WTC11 (cell line): Measurements from ENCODE around the gene SEZ6L. TPM values are rescaled to one million over a fixed set of nuclear protein-coding genes. Genes with fewer than 3 reads are reported as not detected.

Experiments used
- ATAC-seq: fragments of 200-7000 bp; cut with Tn5 transposase; 2 replicates; pipeline ENCODE4 v1.10.0; 2021; ENCODE audit warnings: mild to moderate bottlenecking, moderate library complexity
- CTCF ChIA-PET: fragments of 300-600 bp; sonication (Branson Sonifier 250); formaldehyde crosslinking; loops from one replicate; lab custom pipeline; 2021; ENCODE audit warnings: antibody characterized with exemption; lab: Charles Lee
- POLR2A ChIA-PET: fragments of 350-600 bp; sonication (Branson Sonifier 250); formaldehyde crosslinking; loops from one replicate; lab custom pipeline; 2021; ENCODE audit warnings: antibody characterized with exemption; lab: Charles Lee
- DNase-seq: peaks from one replicate; pipeline ENCODE4 v3.0.0; 2021; ENCODE audit warnings: low spot score
- H3K27ac Mint-ChIP-seq: 2 replicates; pipeline ENCODE4 v1.8.0; 2021; ENCODE audit warnings: mixed read lengths
- H3K27me3 Mint-ChIP-seq: 2 replicates; pipeline ENCODE4 v1.8.0; 2021; ENCODE audit warnings: low read depth, mild to moderate bottlenecking, moderate library complexity, mixed read lengths
- H3K36me3 Mint-ChIP-seq: 2 replicates; pipeline ENCODE4 v1.8.0; 2021; ENCODE audit warnings: mixed read lengths
- H3K4me1 Mint-ChIP-seq: 2 replicates; pipeline ENCODE4 v1.8.0; 2022; ENCODE audit warnings: mixed read lengths
- H3K4me3 Mint-ChIP-seq: 2 replicates; pipeline ENCODE4 v1.8.0; 2021; ENCODE audit warnings: mild to moderate bottlenecking, moderate library complexity, mixed read lengths
- H3K9me3 Mint-ChIP-seq: 2 replicates; pipeline ENCODE4 v1.8.0; 2021; ENCODE audit warnings: mixed read lengths
- AFF4 ChIP-seq: sonication (generic); formaldehyde crosslinking; IDR thresholded peaks from 2 replicates; pipeline ENCODE4 v1.8.1; 2023; ENCODE audit warnings: mild to moderate bottlenecking, missing genetic modification reagents, borderline replicate concordance
- E2F4 ChIP-seq: sonication (generic); formaldehyde crosslinking; IDR thresholded peaks from 2 replicates; pipeline ENCODE4 v1.8.1; 2022; ENCODE audit warnings: low read depth, mild to moderate bottlenecking, moderate library complexity, missing genetic modification reagents, borderline replicate concordance
- GABPB1 ChIP-seq: sonication (generic); formaldehyde crosslinking; IDR thresholded peaks from 2 replicates; pipeline ENCODE4 v1.8.1; 2023; ENCODE audit warnings: mild to moderate bottlenecking, missing genetic modification reagents
- IRF1 ChIP-seq: sonication (generic); formaldehyde crosslinking; IDR thresholded peaks from 2 replicates; pipeline ENCODE4 v1.8.0; 2023; ENCODE audit warnings: missing genetic modification reagents
- JAZF1 ChIP-seq: fragments of 250-450 bp; sonication (Bioruptor Pico); IDR thresholded peaks from 2 replicates; pipeline ENCODE4 v1.9.0; 2021; ENCODE audit warnings: moderate library complexity, mild to moderate bottlenecking, inconsistent platforms
- MAX ChIP-seq: sonication (generic); formaldehyde crosslinking; IDR thresholded peaks from 2 replicates; pipeline ENCODE4 v1.8.0; 2022; ENCODE audit warnings: mild to moderate bottlenecking, missing genetic modification reagents
- MXD4 ChIP-seq: fragments of 250-450 bp; sonication (Bioruptor Pico); IDR thresholded peaks from 2 replicates; pipeline ENCODE4 v1.8.0; 2021; ENCODE audit warnings: mild to moderate bottlenecking, moderate library complexity, borderline replicate concordance
- PREB ChIP-seq: sonication (generic); formaldehyde crosslinking; IDR thresholded peaks from 2 replicates; pipeline ENCODE4 v1.8.1; 2022; ENCODE audit warnings: mild to moderate bottlenecking, missing genetic modification reagents, moderate library complexity, borderline replicate concordance
- SMAD4 ChIP-seq: sonication (generic); formaldehyde crosslinking; IDR thresholded peaks from 2 replicates; pipeline ENCODE4 v1.8.0; 2022; ENCODE audit warnings: mild to moderate bottlenecking, missing genetic modification reagents
- SP1 ChIP-seq: sonication (generic); formaldehyde crosslinking; conservative IDR thresholded peaks from 2 replicates; pipeline ENCODE4 v1.8.1; 2022; ENCODE audit warnings: missing genetic modification reagents
- TCF7 ChIP-seq: sonication (generic); formaldehyde crosslinking; IDR thresholded peaks from 2 replicates; pipeline ENCODE4 v1.8.0; 2022; ENCODE audit warnings: mild to moderate bottlenecking, low read depth, missing genetic modification reagents, moderate library complexity
- ZNF219 ChIP-seq: sonication (generic); formaldehyde crosslinking; IDR thresholded peaks from 2 replicates; pipeline ENCODE4 v1.8.0; 2023; ENCODE audit warnings: missing genetic modification reagents, mild to moderate bottlenecking, borderline replicate concordance
- ZNF263 ChIP-seq: sonication (generic); formaldehyde crosslinking; IDR thresholded peaks from 2 replicates; pipeline ENCODE4 v1.8.1; 2022; ENCODE audit warnings: low read depth, mild to moderate bottlenecking, moderate library complexity, missing genetic modification reagents
- ZNF281 ChIP-seq: sonication (generic); formaldehyde crosslinking; IDR thresholded peaks from 2 replicates; pipeline ENCODE4 v1.8.0; 2023; ENCODE audit warnings: mild to moderate bottlenecking, missing genetic modification reagents
- ZNF416 ChIP-seq: fragments of 250-450 bp; sonication (Bioruptor Pico); IDR thresholded peaks from 2 replicates; pipeline ENCODE4 v1.9.0; 2021; ENCODE audit warnings: mild to moderate bottlenecking, inconsistent platforms
- ZNF425 ChIP-seq: fragments of 250-450 bp; sonication (Bioruptor Pico); conservative IDR thresholded peaks from 2 replicates; pipeline ENCODE4 v1.9.0; 2021; ENCODE audit warnings: mild to moderate bottlenecking
- ZNF671 ChIP-seq: fragments of 250-450 bp; sonication (Bioruptor Pico); IDR thresholded peaks from 2 replicates; pipeline ENCODE4 v1.8.0; 2021; ENCODE audit warnings: mild to moderate bottlenecking
- total RNA-seq: library from RNA; stranded (reverse); gene quantifications from 3 replicates; pipeline ENCODE4 v1.2.3, GENCODE V29; 2021

SEZ6L gene
- total RNA-seq, 1 experiment from 2014 or later, result 0.57 TPM

- TF ChIP-seq ZNF281 (CRISPR knock-in tag) (no peak), SMAD4 (CRISPR knock-in tag) (no peak), JAZF1 (no peak), MXD4 (CRISPR knock-in tag) (no peak), ZNF219 (CRISPR knock-in tag) (no peak), SP1 (CRISPR knock-in tag) (no peak)
Measured at GRCh38 chr22:26313291-26313690, 144.0 kb downstream of the SEZ6L start (continued).

GRCh38 chr22:26314171-26314570 lies 144.9 kb downstream of the SEZ6L start:
- H3K36me3 Mint-ChIP-seq, result no peaks in the 10 kb centered on the region
- no peak overlapping the region for H3K27ac Mint-ChIP-seq
- peaks cover 4% of the 10 kb centered on the region; the same call in 1 of the 2 replicates for H3K27me3 Mint-ChIP-seq
- CTCF ChIA-PET, result interaction anchor here (1.2 kb wide), 1 partner anchor 51 kb away, joined by 4 read pairs; no protein-coding TSS in a partner anchor
- H3K9me3 Mint-ChIP-seq, result no peaks in the 10 kb centered on the region
- no peak for DNase-seq
- TF ChIP-seq PREB (no peak), ZNF263 (CRISPR knock-in tag) (no peak)
- TF ChIP-seq, all 79 proteins: peak for 0
- Mint-ChIP-seq H3K4me3 (no peak overlapping the region), H3K4me1 (no peaks in the 10 kb centered on the region)
- POLR2A ChIA-PET, result no interaction called here
- ATAC-seq, result no peak

GRCh38 chr22:26314656-26315055 lies 145.4 kb downstream of the SEZ6L start:
- ATAC-seq (no peak), DNase-seq (no peak)
- Mint-ChIP-seq H3K9me3 (no peaks in the 10 kb centered on the region), H3K36me3 (no peaks in the 10 kb centered on the region), H3K4me1 (no peaks in the 10 kb centered on the region), H3K27ac (no peak overlapping the region), H3K27me3 (peaks cover 4% of the 10 kb centered on the region; the same call in 1 of the 2 replicates), H3K4me3 (no peak overlapping the region)
- ChIA-PET CTCF (no interaction called here), POLR2A (no interaction called here)
- TF ChIP-seq TCF7 (CRISPR knock-in tag) (no peak), MAX (CRISPR knock-in tag) (no peak), ZNF671 (no peak), JAZF1 (no peak), IRF1 (no peak), GABPB1 (CRISPR knock-in tag) (no peak), AFF4 (CRISPR knock-in tag) (no peak), E2F4 (CRISPR knock-in tag) (no peak), ZNF425 (no peak), ZNF416 (CRISPR knock-in tag) (no peak)
